ENCODE results near the gene BGLAP. TPM values are rescaled to one million over a fixed set of nuclear protein-coding genes. Genes with fewer than 3 reads are reported as not detected.

BGLAP gene
- total RNA-seq, 1 experiment from 2014 or later, result 2.3 TPM

DNA sequence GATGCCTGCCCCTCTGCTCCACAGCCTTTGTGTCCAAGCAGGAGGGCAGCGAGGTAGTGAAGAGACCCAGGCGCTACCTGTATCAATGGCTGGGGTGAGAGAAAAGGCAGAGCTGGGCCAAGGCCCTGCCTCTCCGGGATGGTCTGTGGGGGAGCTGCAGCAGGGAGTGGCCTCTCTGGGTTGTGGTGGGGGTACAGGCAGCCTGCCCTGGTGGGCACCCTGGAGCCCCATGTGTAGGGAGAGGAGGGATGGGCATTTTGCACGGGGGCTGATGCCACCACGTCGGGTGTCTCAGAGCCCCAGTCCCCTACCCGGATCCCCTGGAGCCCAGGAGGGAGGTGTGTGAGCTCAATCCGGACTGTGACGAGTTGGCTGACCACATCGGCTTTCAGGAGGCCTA is 754 bp downstream of the BGLAP start:
- H3K27ac Mint-ChIP-seq, result no peak overlapping the region
- H3K4me3 Mint-ChIP-seq, result no peak overlapping the region
- peaks cover 4% of the 10 kb centered on the region for H3K27me3 Mint-ChIP-seq (ENCODE audit: low read depth)
- no peaks in the 10 kb centered on the region for H3K9me3 Mint-ChIP-seq
- ChIA-PET POLR2A (interaction anchor here (0.6 kb wide), 1 partner anchor 36 kb away, joined by 6 read pairs; no protein-coding TSS in a partner anchor), CTCF (interaction anchor here (3.9 kb wide), 1 partner anchor 101 kb away, joined by 20 read pairs; no protein-coding TSS in a partner anchor)
- DNase-seq (ENCODE audit: low spot score) (no peak), ATAC-seq (no peak)
- TF ChIP-seq, protein P1, sequence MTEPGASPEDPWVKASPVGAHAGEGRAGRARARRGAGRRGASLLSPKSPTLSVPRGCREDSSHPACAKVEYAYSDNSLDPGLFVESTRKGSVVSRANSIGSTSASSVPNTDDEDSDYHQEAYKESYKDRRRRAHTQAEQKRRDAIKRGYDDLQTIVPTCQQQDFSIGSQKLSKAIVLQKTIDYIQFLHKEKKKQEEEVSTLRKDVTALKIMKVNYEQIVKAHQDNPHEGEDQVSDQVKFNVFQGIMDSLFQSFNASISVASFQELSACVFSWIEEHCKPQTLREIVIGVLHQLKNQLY (CRISPR knock-in tag; IDR thresholded peaks at IDR 0.05), result no peak
- TF ChIP-seq KAT7 (CRISPR knock-in tag; IDR thresholded peaks at IDR 0.05; ENCODE audit: borderline replicate concordance) (no peak), ZNF396 (CRISPR knock-in tag; IDR thresholded peaks at IDR 0.05; ENCODE audit: borderline replicate concordance) (no peak), ZNF423 (CRISPR knock-in tag; IDR thresholded peaks at IDR 0.05) (no peak), ETV6 (CRISPR knock-in tag; IDR thresholded peaks at IDR 0.05) (no peak), RELA (CRISPR knock-in tag; IDR thresholded peaks at IDR 0.05; ENCODE audit: borderline replicate concordance) (no peak), ESRRA (CRISPR knock-in tag; IDR thresholded peaks at IDR 0.05; ENCODE audit: borderline replicate concordance) (no peak)
- TF ChIP-seq, protein P2, sequence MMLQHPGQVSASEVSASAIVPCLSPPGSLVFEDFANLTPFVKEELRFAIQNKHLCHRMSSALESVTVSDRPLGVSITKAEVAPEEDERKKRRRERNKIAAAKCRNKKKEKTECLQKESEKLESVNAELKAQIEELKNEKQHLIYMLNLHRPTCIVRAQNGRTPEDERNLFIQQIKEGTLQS (CRISPR knock-in tag; conservative IDR thresholded peaks at IDR 0.05), result no peak
- TF ChIP-seq, protein P3, sequence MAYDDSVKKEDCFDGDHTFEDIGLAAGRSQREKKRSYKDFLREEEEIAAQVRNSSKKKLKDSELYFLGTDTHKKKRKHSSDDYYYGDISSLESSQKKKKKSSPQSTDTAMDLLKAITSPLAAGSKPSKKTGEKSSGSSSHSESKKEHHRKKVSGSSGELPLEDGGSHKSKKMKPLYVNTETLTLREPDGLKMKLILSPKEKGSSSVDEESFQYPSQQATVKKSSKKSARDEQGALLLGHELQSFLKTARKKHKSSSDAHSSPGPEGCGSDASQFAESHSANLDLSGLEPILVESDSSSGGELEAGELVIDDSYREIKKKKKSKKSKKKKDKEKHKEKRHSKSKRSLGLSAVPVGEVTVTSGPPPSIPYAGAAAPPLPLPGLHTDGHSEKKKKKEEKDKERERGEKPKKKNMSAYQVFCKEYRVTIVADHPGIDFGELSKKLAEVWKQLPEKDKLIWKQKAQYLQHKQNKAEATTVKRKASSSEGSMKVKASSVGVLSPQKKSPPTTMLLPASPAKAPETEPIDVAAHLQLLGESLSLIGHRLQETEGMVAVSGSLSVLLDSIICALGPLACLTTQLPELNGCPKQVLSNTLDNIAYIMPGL (CRISPR knock-in tag; IDR thresholded peaks at IDR 0.05), result no peak
- TF ChIP-seq, protein P4, sequence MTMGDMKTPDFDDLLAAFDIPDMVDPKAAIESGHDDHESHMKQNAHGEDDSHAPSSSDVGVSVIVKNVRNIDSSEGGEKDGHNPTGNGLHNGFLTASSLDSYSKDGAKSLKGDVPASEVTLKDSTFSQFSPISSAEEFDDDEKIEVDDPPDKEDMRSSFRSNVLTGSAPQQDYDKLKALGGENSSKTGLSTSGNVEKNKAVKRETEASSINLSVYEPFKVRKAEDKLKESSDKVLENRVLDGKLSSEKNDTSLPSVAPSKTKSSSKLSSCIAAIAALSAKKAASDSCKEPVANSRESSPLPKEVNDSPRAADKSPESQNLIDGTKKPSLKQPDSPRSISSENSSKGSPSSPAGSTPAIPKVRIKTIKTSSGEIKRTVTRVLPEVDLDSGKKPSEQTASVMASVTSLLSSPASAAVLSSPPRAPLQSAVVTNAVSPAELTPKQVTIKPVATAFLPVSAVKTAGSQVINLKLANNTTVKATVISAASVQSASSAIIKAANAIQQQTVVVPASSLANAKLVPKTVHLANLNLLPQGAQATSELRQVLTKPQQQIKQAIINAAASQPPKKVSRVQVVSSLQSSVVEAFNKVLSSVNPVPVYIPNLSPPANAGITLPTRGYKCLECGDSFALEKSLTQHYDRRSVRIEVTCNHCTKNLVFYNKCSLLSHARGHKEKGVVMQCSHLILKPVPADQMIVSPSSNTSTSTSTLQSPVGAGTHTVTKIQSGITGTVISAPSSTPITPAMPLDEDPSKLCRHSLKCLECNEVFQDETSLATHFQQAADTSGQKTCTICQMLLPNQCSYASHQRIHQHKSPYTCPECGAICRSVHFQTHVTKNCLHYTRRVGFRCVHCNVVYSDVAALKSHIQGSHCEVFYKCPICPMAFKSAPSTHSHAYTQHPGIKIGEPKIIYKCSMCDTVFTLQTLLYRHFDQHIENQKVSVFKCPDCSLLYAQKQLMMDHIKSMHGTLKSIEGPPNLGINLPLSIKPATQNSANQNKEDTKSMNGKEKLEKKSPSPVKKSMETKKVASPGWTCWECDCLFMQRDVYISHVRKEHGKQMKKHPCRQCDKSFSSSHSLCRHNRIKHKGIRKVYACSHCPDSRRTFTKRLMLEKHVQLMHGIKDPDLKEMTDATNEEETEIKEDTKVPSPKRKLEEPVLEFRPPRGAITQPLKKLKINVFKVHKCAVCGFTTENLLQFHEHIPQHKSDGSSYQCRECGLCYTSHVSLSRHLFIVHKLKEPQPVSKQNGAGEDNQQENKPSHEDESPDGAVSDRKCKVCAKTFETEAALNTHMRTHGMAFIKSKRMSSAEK (CRISPR knock-in tag; IDR thresholded peaks at IDR 0.05; ENCODE audit: borderline replicate concordance), result no peak
- TF ChIP-seq, protein P5, sequence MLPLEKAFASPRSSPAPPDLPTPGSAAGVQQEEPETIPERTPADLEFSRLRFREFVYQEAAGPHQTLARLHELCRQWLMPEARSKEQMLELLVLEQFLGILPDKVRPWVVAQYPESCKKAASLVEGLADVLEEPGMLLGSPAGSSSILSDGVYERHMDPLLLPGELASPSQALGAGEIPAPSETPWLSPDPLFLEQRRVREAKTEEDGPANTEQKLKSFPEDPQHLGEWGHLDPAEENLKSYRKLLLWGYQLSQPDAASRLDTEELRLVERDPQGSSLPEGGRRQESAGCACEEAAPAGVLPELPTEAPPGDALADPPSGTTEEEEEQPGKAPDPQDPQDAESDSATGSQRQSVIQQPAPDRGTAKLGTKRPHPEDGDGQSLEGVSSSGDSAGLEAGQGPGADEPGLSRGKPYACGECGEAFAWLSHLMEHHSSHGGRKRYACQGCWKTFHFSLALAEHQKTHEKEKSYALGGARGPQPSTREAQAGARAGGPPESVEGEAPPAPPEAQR (CRISPR knock-in tag; IDR thresholded peaks at IDR 0.05), result no peak
- H3K36me3 Mint-ChIP-seq, result peaks cover 13% of the 10 kb centered on the region
- H3K4me1 Mint-ChIP-seq, result peaks cover 21% of the 10 kb centered on the region

DNA sequence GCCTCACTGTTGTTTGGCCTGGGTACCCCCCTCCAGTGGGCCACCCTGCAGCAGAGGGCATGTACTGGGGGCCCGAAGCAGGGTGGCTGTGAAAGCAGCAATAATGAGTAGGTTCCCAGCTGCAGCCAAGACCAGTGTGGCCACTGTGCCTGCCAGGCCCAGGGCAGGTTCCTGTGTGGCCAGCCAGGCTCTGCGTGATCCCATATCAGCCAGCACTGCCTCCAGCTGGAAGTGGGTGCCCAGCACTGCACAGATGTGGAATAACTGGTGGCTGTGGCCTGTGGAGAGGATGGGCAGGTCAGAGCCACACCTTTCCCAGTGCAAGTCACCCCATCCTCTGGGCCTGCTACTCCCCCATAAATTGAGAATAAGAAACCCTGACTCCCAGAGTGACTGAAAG is 2.1 kb downstream of the BGLAP start:
- CTCF ChIA-PET, result interaction anchor here (0.8 to 3.9 kb wide), 4 partner anchors 16 to 107 kb away, joined by 3 to 20 read pairs (median 4); no protein-coding TSS in a partner anchor
- no peak overlapping the region for H3K27ac Mint-ChIP-seq
- DNase-seq (ENCODE audit: low spot score), result no peak
- no peaks in the 10 kb centered on the region for H3K9me3 Mint-ChIP-seq
- H3K27me3 Mint-ChIP-seq (ENCODE audit: low read depth), result peaks cover 4% of the 10 kb centered on the region
- POLR2A ChIA-PET, result no interaction called here
- no peak for ATAC-seq
- peaks cover 22% of the 10 kb centered on the region for H3K4me1 Mint-ChIP-seq
- no peak overlapping the region for H3K4me3 Mint-ChIP-seq
- no peak for TF ChIP-seq ZNF138 (CRISPR knock-in tag; conservative IDR thresholded peaks at IDR 0.05)
- TF ChIP-seq, protein P6, sequence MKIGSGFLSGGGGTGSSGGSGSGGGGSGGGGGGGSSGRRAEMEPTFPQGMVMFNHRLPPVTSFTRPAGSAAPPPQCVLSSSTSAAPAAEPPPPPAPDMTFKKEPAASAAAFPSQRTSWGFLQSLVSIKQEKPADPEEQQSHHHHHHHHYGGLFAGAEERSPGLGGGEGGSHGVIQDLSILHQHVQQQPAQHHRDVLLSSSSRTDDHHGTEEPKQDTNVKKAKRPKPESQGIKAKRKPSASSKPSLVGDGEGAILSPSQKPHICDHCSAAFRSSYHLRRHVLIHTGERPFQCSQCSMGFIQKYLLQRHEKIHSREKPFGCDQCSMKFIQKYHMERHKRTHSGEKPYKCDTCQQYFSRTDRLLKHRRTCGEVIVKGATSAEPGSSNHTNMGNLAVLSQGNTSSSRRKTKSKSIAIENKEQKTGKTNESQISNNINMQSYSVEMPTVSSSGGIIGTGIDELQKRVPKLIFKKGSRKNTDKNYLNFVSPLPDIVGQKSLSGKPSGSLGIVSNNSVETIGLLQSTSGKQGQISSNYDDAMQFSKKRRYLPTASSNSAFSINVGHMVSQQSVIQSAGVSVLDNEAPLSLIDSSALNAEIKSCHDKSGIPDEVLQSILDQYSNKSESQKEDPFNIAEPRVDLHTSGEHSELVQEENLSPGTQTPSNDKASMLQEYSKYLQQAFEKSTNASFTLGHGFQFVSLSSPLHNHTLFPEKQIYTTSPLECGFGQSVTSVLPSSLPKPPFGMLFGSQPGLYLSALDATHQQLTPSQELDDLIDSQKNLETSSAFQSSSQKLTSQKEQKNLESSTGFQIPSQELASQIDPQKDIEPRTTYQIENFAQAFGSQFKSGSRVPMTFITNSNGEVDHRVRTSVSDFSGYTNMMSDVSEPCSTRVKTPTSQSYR (CRISPR knock-in tag; IDR thresholded peaks at IDR 0.05), result no peak
- TF ChIP-seq GRHL2 (CRISPR knock-in tag; IDR thresholded peaks at IDR 0.05; ENCODE audit: insufficient replicate concordance, severe bottlenecking), result no peak
- no peak for TF ChIP-seq PRRX2 (CRISPR knock-in tag; IDR thresholded peaks at IDR 0.05)
- TF ChIP-seq, protein P7, sequence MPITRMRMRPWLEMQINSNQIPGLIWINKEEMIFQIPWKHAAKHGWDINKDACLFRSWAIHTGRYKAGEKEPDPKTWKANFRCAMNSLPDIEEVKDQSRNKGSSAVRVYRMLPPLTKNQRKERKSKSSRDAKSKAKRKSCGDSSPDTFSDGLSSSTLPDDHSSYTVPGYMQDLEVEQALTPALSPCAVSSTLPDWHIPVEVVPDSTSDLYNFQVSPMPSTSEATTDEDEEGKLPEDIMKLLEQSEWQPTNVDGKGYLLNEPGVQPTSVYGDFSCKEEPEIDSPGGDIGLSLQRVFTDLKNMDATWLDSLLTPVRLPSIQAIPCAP (CRISPR knock-in tag; IDR thresholded peaks at IDR 0.05), result no peak
- TF ChIP-seq, protein P8, sequence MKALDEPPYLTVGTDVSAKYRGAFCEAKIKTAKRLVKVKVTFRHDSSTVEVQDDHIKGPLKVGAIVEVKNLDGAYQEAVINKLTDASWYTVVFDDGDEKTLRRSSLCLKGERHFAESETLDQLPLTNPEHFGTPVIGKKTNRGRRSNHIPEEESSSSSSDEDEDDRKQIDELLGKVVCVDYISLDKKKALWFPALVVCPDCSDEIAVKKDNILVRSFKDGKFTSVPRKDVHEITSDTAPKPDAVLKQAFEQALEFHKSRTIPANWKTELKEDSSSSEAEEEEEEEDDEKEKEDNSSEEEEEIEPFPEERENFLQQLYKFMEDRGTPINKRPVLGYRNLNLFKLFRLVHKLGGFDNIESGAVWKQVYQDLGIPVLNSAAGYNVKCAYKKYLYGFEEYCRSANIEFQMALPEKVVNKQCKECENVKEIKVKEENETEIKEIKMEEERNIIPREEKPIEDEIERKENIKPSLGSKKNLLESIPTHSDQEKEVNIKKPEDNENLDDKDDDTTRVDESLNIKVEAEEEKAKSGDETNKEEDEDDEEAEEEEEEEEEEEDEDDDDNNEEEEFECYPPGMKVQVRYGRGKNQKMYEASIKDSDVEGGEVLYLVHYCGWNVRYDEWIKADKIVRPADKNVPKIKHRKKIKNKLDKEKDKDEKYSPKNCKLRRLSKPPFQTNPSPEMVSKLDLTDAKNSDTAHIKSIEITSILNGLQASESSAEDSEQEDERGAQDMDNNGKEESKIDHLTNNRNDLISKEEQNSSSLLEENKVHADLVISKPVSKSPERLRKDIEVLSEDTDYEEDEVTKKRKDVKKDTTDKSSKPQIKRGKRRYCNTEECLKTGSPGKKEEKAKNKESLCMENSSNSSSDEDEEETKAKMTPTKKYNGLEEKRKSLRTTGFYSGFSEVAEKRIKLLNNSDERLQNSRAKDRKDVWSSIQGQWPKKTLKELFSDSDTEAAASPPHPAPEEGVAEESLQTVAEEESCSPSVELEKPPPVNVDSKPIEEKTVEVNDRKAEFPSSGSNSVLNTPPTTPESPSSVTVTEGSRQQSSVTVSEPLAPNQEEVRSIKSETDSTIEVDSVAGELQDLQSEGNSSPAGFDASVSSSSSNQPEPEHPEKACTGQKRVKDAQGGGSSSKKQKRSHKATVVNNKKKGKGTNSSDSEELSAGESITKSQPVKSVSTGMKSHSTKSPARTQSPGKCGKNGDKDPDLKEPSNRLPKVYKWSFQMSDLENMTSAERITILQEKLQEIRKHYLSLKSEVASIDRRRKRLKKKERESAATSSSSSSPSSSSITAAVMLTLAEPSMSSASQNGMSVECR (CRISPR knock-in tag; IDR thresholded peaks at IDR 0.05; ENCODE audit: borderline replicate concordance), result no peak
- H3K36me3 Mint-ChIP-seq, result peaks cover 4% of the 10 kb centered on the region; the same call in 1 of the 2 replicates

Measured in WTC11 (cell line).